ENCODE measurements around the gene PPBP.

DNA sequence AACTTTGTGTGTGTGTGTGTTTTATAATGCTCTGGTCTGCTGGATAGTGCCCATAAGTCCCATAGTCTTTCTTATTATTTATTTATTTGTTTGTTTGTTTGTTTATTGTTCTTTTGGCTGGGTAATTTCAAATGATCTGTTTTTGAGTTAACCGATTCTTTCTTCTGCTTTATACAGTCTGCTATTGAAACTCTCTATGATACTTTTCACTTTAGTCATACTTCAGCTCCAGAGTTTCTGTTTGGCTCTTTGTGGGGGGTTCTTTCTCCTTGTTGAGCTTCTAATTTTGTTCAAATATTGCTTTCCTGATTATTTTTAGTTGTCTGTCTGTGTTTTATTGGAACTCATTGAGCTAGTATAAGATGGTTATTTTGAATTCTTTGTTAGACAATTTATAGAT, 40.5 kb upstream of the PPBP start:
- TF ChIP-seq CTCF (IDR thresholded peaks at IDR 0.05; ENCODE audit: insufficient read depth, low read length, poor library complexity, severe bottlenecking) = no peak
- TF ChIP-seq EZH2phosphoT487 (conservative IDR thresholded peaks at IDR 0.05; ENCODE audit: low read length) = no peak
